NB4 (cell line): ENCODE results near the gene VGLL4.

Experiments
- MYC ChIP-seq: IDR thresholded peaks from 2 replicates; pipeline ENCODE4 v1.6.1; 2011; ENCODE audit warnings: low read depth, low read length
- POLR2A ChIP-seq: IDR thresholded peaks from 2 replicates; pipeline ENCODE4 v1.6.1; 2011; ENCODE audit warnings: mild to moderate bottlenecking; ENCODE audit not compliant: insufficient read length; ENCODE audit errors: extremely low read depth
- TF ChIP-seq, protein P1 (sequence below): IDR thresholded peaks from one replicate; pipeline ENCODE4 v1.5.1; 2012; ENCODE audit warnings: low read depth, low read length
- TF ChIP-seq, protein P2 (sequence below): IDR thresholded peaks from 2 replicates; pipeline ENCODE4 v1.6.1; 2011; ENCODE audit warnings: low read depth, low read length

DNA sequence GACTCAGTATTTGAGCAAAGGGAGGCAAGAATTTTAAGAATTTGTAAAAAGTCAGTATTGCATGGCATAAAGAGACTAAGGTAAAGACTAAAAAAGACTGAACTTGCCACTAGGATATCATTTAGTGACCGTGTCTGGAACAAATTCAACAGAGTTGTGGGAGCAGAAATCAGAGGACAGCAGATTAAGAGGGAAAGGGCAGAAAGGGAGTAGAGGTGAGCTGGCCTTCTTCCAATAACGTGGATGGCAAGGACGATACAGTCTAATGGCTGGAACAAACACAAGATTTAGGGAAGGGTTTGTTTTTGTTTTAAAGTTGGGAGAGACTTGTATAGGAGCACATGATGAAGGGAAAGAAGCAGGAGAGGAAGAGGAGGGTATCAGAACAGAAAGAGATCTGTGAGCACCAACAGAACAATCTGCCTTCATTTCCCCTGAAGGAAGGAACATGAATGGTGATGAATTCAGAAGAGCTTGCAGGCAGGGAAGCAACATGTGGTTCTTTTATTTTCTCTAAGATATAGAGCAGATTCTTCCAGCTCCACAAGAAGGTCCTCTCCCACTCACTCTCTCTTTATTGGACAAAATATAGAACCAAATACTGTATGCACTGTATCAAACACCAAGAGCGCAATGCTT is 8.6 kb downstream of the VGLL4 start:
- TF ChIP-seq, protein P1, sequence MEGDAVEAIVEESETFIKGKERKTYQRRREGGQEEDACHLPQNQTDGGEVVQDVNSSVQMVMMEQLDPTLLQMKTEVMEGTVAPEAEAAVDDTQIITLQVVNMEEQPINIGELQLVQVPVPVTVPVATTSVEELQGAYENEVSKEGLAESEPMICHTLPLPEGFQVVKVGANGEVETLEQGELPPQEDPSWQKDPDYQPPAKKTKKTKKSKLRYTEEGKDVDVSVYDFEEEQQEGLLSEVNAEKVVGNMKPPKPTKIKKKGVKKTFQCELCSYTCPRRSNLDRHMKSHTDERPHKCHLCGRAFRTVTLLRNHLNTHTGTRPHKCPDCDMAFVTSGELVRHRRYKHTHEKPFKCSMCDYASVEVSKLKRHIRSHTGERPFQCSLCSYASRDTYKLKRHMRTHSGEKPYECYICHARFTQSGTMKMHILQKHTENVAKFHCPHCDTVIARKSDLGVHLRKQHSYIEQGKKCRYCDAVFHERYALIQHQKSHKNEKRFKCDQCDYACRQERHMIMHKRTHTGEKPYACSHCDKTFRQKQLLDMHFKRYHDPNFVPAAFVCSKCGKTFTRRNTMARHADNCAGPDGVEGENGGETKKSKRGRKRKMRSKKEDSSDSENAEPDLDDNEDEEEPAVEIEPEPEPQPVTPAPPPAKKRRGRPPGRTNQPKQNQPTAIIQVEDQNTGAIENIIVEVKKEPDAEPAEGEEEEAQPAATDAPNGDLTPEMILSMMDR: no peak
- TF ChIP-seq, protein P2, sequence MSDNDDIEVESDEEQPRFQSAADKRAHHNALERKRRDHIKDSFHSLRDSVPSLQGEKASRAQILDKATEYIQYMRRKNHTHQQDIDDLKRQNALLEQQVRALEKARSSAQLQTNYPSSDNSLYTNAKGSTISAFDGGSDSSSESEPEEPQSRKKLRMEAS: no peak
- TF ChIP-seq POLR2A: no peak
- no peak for TF ChIP-seq MYC
